Endothelial cell of umbilical vein (primary cell): Measurements from ENCODE around the gene MAN1A1.

Experiments used
- EZH2 ChIP-seq: IDR thresholded peaks from 2 replicates; pipeline ENCODE4 v1.6.1; 2012; ENCODE audit warnings: borderline replicate concordance, low read depth, mild to moderate bottlenecking, moderate library complexity, low read length, inconsistent platforms; ENCODE audit not compliant: severe bottlenecking
- FOS ChIP-seq: IDR thresholded peaks from 2 replicates; pipeline ENCODE4 v1.6.1; 2011; ENCODE audit warnings: mild to moderate bottlenecking, low read length, moderate library complexity, borderline replicate concordance; ENCODE audit not compliant: insufficient read depth
- GATA2 ChIP-seq: IDR thresholded peaks from 2 replicates; pipeline ENCODE4 v1.7.0; 2011; ENCODE audit warnings: low read depth, mild to moderate bottlenecking, moderate library complexity, mixed read lengths, low read length; ENCODE audit not compliant: insufficient read length, insufficient read depth
- JUN ChIP-seq: IDR thresholded peaks from 2 replicates; pipeline ENCODE4 v1.6.1; 2011; ENCODE audit warnings: borderline replicate concordance, low read depth; ENCODE audit not compliant: insufficient read length, insufficient read depth
- MYC ChIP-seq: IDR thresholded peaks from one replicate; pipeline ENCODE4 v1.6.1; 2011; ENCODE audit warnings: mild to moderate bottlenecking, low read depth, low read length
- POLR2A ChIP-seq: IDR thresholded peaks from 2 replicates; pipeline ENCODE4 v1.6.1; 2012; ENCODE audit warnings: low read depth, mild to moderate bottlenecking, control low read depth, low read length
- POLR2AphosphoS5 ChIP-seq: IDR thresholded peaks from 2 replicates; pipeline ENCODE4 v1.6.1; 2012; ENCODE audit warnings: low read depth, mild to moderate bottlenecking, control low read depth, low read length, moderate library complexity; ENCODE audit not compliant: insufficient read depth
- TF ChIP-seq, protein P1 (sequence below), 2 donors: IDR thresholded peaks; 1 replicate in 1 of 2; 2 replicates in 1 of 2; pipeline ENCODE4 v1.5.1; 2011; ENCODE audit warnings: low read length in 2 of 2, mild to moderate bottlenecking in 2 of 2, moderate library complexity in 2 of 2, control low read depth in 1 of 2, inconsistent platforms in 1 of 2, low read depth in 1 of 2; ENCODE audit not compliant: insufficient read depth in 1 of 2; ENCODE audit errors: extremely low read depth in 1 of 2
- TF ChIP-seq, protein P2 (sequence below): IDR thresholded peaks from 2 replicates; pipeline ENCODE4 v1.6.1; 2011; ENCODE audit not compliant: insufficient read depth, insufficient read length

DNA sequence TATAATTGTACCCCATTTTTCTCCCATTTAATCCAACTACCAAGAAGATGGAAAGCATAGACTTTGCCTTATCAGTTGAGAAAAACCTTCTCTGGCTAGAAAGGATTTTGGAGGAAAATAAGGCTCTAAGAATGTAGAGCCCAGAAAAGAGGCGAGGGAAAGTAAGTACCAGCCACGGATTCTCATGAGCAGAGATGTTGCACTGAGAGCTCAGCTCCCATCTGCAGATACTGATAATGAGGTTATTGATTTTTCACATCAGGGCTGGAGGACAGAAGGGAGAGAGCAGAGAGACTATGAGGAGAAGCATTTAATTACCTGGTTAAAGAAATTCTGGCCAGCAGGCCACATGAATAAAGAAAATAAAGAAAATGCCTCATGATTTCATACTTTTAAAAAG, 166.7 kb downstream of the MAN1A1 start:
- TF ChIP-seq POLR2A, result no peak
- TF ChIP-seq MYC, result no peak
- TF ChIP-seq POLR2AphosphoS5, result no peak
- TF ChIP-seq, protein P1, sequence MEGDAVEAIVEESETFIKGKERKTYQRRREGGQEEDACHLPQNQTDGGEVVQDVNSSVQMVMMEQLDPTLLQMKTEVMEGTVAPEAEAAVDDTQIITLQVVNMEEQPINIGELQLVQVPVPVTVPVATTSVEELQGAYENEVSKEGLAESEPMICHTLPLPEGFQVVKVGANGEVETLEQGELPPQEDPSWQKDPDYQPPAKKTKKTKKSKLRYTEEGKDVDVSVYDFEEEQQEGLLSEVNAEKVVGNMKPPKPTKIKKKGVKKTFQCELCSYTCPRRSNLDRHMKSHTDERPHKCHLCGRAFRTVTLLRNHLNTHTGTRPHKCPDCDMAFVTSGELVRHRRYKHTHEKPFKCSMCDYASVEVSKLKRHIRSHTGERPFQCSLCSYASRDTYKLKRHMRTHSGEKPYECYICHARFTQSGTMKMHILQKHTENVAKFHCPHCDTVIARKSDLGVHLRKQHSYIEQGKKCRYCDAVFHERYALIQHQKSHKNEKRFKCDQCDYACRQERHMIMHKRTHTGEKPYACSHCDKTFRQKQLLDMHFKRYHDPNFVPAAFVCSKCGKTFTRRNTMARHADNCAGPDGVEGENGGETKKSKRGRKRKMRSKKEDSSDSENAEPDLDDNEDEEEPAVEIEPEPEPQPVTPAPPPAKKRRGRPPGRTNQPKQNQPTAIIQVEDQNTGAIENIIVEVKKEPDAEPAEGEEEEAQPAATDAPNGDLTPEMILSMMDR (IDR thresholded peaks at IDR 0.05; ENCODE audit: extremely low read depth in 1 of 2, insufficient read depth in 1 of 2, low read depth in 1 of 2, low read length in 2 of 2), result no peak
- TF ChIP-seq EZH2, result no peak
- no peak for TF ChIP-seq GATA2
- TF ChIP-seq, protein P2, sequence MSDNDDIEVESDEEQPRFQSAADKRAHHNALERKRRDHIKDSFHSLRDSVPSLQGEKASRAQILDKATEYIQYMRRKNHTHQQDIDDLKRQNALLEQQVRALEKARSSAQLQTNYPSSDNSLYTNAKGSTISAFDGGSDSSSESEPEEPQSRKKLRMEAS, result no peak
- TF ChIP-seq JUN, result no peak
- TF ChIP-seq FOS, result no peak
